ENCODE data around the gene PHF21A. TPM values are rescaled to one million over a fixed set of nuclear protein-coding genes. Genes with fewer than 3 reads are reported as not detected.

PHF21A gene
- total and polyA plus RNA-seq, 2 of the 13 experiments (the other 11 are each of a cell fraction or from before 2014, with no cell fraction given), result 4.1 to 34.6 TPM

- TF ChIP-seq FUBP1 (CRISPR knock-in tag; IDR thresholded peaks at IDR 0.05; ENCODE audit: borderline replicate concordance), result no peak
- peak; percentile 46; the same call in 1 of the 2 replicates for TF ChIP-seq HOXA3 (CRISPR knock-in tag; IDR thresholded peaks at IDR 0.05)
- TF ChIP-seq ZNF263 (CRISPR knock-in tag; IDR thresholded peaks at IDR 0.05), result no peak
- TF ChIP-seq PAWR (CRISPR knock-in tag; IDR thresholded peaks at IDR 0.05; ENCODE audit: borderline replicate concordance), result no peak
- TF ChIP-seq DMTF1 (CRISPR knock-in tag; IDR thresholded peaks at IDR 0.05), result peak; percentile 53; the same call in 1 of the 2 replicates
- no peak for TF ChIP-seq MEIS2 (CRISPR knock-in tag; IDR thresholded peaks at IDR 0.05)
- no peak for TF ChIP-seq ZNF232 (CRISPR knock-in tag; IDR thresholded peaks at IDR 0.05; ENCODE audit: borderline replicate concordance)
- TF ChIP-seq SOX5 (CRISPR knock-in tag; IDR thresholded peaks at IDR 0.05; ENCODE audit: borderline replicate concordance), result 0 out of 2 replicates have a peak, but pooled peaks have one; percentile 29
- TF ChIP-seq NAIF1 (CRISPR knock-in tag; IDR thresholded peaks at IDR 0.05; ENCODE audit: borderline replicate concordance), result no peak
- peak; percentile 74 for TF ChIP-seq ZBTB20 (CRISPR knock-in tag; IDR thresholded peaks at IDR 0.05; ENCODE audit: borderline replicate concordance, low read depth)
- peak; percentile 63; the same call in 1 of the 2 replicates for TF ChIP-seq SP4 (CRISPR knock-in tag; IDR thresholded peaks at IDR 0.05)
- no peak for TF ChIP-seq WIZ (CRISPR knock-in tag; IDR thresholded peaks at IDR 0.05)
- no peak for TF ChIP-seq CERS6 (CRISPR knock-in tag; IDR thresholded peaks at IDR 0.05)
- TF ChIP-seq ZNF207 (IDR thresholded peaks at IDR 0.05; ENCODE audit: borderline replicate concordance), result no peak
- no peak for TF ChIP-seq JUNB (CRISPR knock-in tag; IDR thresholded peaks at IDR 0.05; ENCODE audit: borderline replicate concordance)
- TF ChIP-seq, protein P1, sequence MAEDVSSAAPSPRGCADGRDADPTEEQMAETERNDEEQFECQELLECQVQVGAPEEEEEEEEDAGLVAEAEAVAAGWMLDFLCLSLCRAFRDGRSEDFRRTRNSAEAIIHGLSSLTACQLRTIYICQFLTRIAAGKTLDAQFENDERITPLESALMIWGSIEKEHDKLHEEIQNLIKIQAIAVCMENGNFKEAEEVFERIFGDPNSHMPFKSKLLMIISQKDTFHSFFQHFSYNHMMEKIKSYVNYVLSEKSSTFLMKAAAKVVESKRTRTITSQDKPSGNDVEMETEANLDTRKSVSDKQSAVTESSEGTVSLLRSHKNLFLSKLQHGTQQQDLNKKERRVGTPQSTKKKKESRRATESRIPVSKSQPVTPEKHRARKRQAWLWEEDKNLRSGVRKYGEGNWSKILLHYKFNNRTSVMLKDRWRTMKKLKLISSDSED (CRISPR knock-in tag; IDR thresholded peaks at IDR 0.05), result no peak
- TF ChIP-seq ZNF121 (CRISPR knock-in tag; IDR thresholded peaks at IDR 0.05), result no peak
- TF ChIP-seq, protein P2, sequence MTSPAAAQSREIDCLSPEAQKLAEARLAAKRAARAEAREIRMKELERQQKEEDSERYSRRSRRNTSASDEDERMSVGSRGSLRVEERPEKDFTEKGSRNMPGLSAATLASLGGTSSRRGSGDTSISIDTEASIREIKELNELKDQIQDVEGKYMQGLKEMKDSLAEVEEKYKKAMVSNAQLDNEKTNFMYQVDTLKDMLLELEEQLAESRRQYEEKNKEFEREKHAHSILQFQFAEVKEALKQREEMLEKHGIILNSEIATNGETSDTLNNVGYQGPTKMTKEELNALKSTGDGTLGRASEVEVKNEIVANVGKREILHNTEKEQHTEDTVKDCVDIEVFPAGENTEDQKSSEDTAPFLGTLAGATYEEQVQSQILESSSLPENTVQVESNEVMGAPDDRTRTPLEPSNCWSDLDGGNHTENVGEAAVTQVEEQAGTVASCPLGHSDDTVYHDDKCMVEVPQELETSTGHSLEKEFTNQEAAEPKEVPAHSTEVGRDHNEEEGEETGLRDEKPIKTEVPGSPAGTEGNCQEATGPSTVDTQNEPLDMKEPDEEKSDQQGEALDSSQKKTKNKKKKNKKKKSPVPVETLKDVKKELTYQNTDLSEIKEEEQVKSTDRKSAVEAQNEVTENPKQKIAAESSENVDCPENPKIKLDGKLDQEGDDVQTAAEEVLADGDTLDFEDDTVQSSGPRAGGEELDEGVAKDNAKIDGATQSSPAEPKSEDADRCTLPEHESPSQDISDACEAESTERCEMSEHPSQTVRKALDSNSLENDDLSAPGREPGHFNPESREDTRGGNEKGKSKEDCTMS (CRISPR knock-in tag; conservative IDR thresholded peaks at IDR 0.05), result no peak
- no peak for TF ChIP-seq KDM4B (CRISPR knock-in tag; IDR thresholded peaks at IDR 0.05)
- no peak for TF ChIP-seq TCF7 (IDR thresholded peaks at IDR 0.05; ENCODE audit: low read depth)
- no peak for TF ChIP-seq ZNF484 (CRISPR knock-in tag; IDR thresholded peaks at IDR 0.05; ENCODE audit: borderline replicate concordance, low read depth)
These were observed 203.5 kb downstream of the PHF21A start, which contains the start of gene PEX16 (continued) for GRCh38 chr11:45917623-45918330.
